OCI-LY3 (cell line): Measurements from ENCODE around the gene LIPG.
A peak's percentile ranks its signal among the peaks of the same experiment; 100 is the strongest.

Experiments used
- H2AFZ ChIP-seq: fragments of 200-600, 300-600 bp; shearing (Covaris generic); 2 replicates; pipeline ENCODE4 v1.6.0; 2014; ENCODE audit warnings: antibody characterized with exemption, low read depth, low read length
- H3K27ac ChIP-seq: fragments of 200-600, 300-600 bp; sonication (generic); 2 replicates; pipeline ENCODE4 v1.5.1; 2014; ENCODE audit warnings: mild to moderate bottlenecking, low read length, moderate library complexity, mixed read lengths
- H3K27me3 ChIP-seq: fragments of 200-600, 300-600 bp; sonication (generic); 2 replicates; pipeline ENCODE4 v1.6.1; 2014; ENCODE audit warnings: low read depth, low read length, mixed read lengths
- H3K36me3 ChIP-seq: fragments of 200-600, 300-600 bp; sonication (generic); replicated peaks from 2 replicates; pipeline ENCODE3; 2014; ENCODE audit warnings: low read depth, low read length, mixed read lengths
- H3K4me1 ChIP-seq: fragments of 300-600, 200-600 bp; sonication (generic); 2 replicates; pipeline ENCODE4 v1.6.1; 2014; ENCODE audit warnings: low read length, mixed read lengths
- H3K4me2 ChIP-seq: fragments of 200-600, 300-600 bp; sonication (generic); 2 replicates; pipeline ENCODE4 v1.6.1; 2014; ENCODE audit warnings: low read length, mixed read lengths
- H3K4me3 ChIP-seq: fragments of 300-600, 200-600 bp; sonication (generic); 2 replicates; pipeline ENCODE4 v1.5.1; 2014; ENCODE audit warnings: antibody characterized with exemption, mild to moderate bottlenecking, low read length, moderate library complexity
- H3K79me2 ChIP-seq: fragments of 300-600, 200-600 bp; shearing (Covaris generic); 2 replicates; pipeline ENCODE4 v1.6.1; 2014; ENCODE audit warnings: mild to moderate bottlenecking, low read length, mixed read lengths
- H3K9ac ChIP-seq: fragments of 300-600, 200-600 bp; shearing (Covaris generic); 2 replicates; pipeline ENCODE4 v1.6.0; 2014; ENCODE audit warnings: mild to moderate bottlenecking, low read length, moderate library complexity
- H3K9me3 ChIP-seq: fragments of 200-600, 300-600 bp; shearing (Covaris generic); 2 replicates; pipeline ENCODE4 v1.6.1; 2014; ENCODE audit warnings: low read length, mixed read lengths; ENCODE audit not compliant: insufficient read depth
- H4K20me1 ChIP-seq: fragments of 200-600, 300-600 bp; sonication (generic); 2 replicates; pipeline ENCODE4 v1.6.1; 2016; ENCODE audit warnings: low read length, mixed read lengths; ENCODE audit not compliant: insufficient read depth
- EZH2phosphoT487 ChIP-seq: fragments of 200-600 bp; shearing (Covaris generic); IDR thresholded peaks from 2 replicates; pipeline ENCODE4 v1.6.1; 2018; ENCODE audit warnings: antibody characterized with exemption, mixed run types, low read depth
- TF ChIP-seq, protein P1 (sequence below): fragments of 200-600, 300-600 bp; sonication (generic); IDR thresholded peaks from 2 replicates; pipeline ENCODE4 v1.5.1; 2014; ENCODE audit warnings: antibody characterized with exemption, low read length, low read depth

The LIPG gene

DNA sequence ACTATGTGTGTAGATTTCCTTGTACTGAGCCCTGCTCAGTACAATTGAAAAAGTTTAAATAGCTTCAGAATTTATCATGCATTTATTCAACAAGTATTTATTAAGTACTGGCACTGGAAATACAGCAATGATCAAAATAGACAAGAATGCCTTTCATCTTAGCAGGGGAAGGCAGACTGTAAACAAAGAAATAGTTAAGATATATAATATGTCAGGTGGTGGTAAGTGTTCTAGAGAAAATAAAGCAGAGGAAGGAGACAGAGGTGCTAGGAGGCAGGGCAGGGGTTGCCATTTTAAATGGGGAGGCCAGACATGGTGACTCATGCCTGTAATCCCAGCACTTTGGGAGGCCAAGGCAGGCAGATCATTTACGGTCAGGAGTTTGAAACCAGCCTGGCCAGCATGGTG lies 13.6 kb upstream of the LIPG start:
- H3K9me3 ChIP-seq, result no peaks in the 10 kb centered on the region
- TF ChIP-seq, protein P1, sequence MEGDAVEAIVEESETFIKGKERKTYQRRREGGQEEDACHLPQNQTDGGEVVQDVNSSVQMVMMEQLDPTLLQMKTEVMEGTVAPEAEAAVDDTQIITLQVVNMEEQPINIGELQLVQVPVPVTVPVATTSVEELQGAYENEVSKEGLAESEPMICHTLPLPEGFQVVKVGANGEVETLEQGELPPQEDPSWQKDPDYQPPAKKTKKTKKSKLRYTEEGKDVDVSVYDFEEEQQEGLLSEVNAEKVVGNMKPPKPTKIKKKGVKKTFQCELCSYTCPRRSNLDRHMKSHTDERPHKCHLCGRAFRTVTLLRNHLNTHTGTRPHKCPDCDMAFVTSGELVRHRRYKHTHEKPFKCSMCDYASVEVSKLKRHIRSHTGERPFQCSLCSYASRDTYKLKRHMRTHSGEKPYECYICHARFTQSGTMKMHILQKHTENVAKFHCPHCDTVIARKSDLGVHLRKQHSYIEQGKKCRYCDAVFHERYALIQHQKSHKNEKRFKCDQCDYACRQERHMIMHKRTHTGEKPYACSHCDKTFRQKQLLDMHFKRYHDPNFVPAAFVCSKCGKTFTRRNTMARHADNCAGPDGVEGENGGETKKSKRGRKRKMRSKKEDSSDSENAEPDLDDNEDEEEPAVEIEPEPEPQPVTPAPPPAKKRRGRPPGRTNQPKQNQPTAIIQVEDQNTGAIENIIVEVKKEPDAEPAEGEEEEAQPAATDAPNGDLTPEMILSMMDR, result no peak
- no peak for TF ChIP-seq EZH2phosphoT487
- H4K20me1 ChIP-seq, result no peaks in the 10 kb centered on the region
- H3K4me1 ChIP-seq, result peaks cover 15% of the 10 kb centered on the region; the same call in 1 of the 2 replicates
- peaks cover 17% of the 10 kb centered on the region; the same call in 1 of the 2 replicates for H3K27me3 ChIP-seq
- H3K36me3 ChIP-seq, result no peaks in the 10 kb centered on the region
- no peaks in the 10 kb centered on the region for H3K79me2 ChIP-seq
- H2AFZ ChIP-seq, result no peak overlapping the region
- H3K9ac ChIP-seq, result no peak overlapping the region
- H3K27ac ChIP-seq, result no peak overlapping the region
- H3K4me3 ChIP-seq, result no peak overlapping the region
- H3K4me2 ChIP-seq, result no peak overlapping the region; the same call in 1 of the 2 replicates

DNA sequence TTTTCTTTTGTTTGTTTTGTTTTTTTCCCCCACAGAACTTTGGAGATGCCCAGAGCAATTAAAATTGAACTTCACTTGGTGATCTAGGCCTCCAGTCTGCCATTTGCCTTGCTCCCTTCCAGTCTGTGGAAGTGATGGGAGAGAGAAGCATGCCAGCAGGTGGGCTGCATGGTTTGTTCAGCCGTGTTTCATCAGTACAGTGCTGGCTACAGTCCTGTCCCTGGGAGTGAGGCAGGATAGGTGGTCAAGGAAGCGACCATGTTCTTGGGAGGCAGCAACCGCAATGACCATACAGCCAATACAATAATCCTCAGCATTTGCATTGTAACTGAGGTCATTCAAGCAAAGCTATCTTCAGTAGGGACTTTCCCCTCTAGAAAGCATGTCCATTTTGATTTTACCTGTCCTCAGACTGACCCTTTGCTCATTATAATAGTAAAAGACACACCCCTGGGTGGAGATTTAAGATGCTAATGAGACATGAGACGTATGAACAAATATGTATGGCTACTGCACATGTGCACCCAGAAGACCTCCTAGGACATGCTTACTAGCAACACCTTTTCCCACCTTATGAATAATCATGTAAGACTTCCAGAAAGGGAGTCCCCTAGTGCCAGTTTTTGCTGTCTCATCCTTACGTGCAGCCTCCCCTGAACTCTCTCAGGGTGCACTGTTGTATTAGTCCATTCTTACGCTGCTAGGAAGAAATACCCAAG lies 11.1 kb upstream of the LIPG start:
- no peaks in the 10 kb centered on the region for H3K36me3 ChIP-seq
- TF ChIP-seq, protein P1, result no peak
- no peak for TF ChIP-seq EZH2phosphoT487
- H3K4me3 ChIP-seq, result no peak overlapping the region
- H3K9me3 ChIP-seq, result no peaks in the 10 kb centered on the region
- peaks cover 18% of the 10 kb centered on the region for H3K4me1 ChIP-seq
- H3K27ac ChIP-seq, result no peak overlapping the region
- no peaks in the 10 kb centered on the region for H4K20me1 ChIP-seq
- no peaks in the 10 kb centered on the region for H3K79me2 ChIP-seq
- H2AFZ ChIP-seq, result no peak overlapping the region
- H3K4me2 ChIP-seq, result no peak overlapping the region
- no peak overlapping the region for H3K9ac ChIP-seq
- H3K27me3 ChIP-seq, result peaks cover 11% of the 10 kb centered on the region; the same call in 1 of the 2 replicates

DNA sequence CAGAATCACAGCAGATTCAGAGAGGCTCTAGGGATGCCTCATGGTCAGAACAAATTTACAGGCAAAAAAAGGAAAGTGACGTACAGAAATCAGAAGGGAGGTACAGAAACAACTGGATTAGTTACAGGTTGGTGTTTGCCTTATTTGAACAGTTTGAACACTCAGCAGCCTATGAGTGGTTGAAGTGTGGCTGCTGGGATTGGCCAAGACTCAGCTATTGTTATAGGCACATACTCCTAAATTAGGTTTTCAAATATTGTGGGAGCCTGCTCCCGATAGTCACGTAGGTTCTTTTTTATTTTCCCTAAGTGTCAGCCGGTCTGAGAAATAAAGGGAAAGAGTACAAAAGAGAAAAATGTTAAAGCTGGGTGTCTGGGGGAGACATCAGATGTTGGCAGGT lies 8.9 kb upstream of the LIPG start:
- Histone ChIP-seq H4K20me1 (no peaks in the 10 kb centered on the region), H3K4me2 (no peak overlapping the region), H3K4me3 (no peak overlapping the region), H3K27ac (no peak overlapping the region), H3K36me3 (no peaks in the 10 kb centered on the region), H3K9me3 (no peaks in the 10 kb centered on the region), H3K4me1 (peaks cover 25% of the 10 kb centered on the region), H3K79me2 (no peaks in the 10 kb centered on the region), H3K9ac (no peak overlapping the region), H2AFZ (no peak overlapping the region), H3K27me3 (peaks cover 4% of the 10 kb centered on the region; the same call in 1 of the 2 replicates)
- TF ChIP-seq EZH2phosphoT487, result no peak

DNA sequence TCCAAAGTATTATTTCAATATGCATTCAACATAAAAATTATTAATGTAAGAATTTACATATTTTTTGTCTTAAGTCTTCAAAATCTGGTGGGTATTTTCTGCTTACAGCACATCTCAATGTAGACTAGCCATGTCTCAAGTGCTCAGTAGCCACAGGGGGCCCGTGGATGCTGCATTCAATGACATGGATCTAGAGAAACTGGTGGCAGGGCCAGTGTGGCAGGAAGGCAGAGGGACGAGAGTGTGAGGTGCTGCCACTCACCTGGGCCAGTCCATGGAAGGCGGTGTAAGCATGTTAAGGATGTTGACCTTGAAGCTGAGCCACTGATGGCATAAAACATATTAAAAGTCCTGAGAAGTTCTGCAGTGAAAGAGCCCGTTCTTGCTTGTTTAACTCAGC lies 6.2 kb upstream of the LIPG start:
- Histone ChIP-seq H3K9me3 (no peaks in the 10 kb centered on the region), H2AFZ (no peak overlapping the region), H3K36me3 (no peaks in the 10 kb centered on the region), H4K20me1 (no peaks in the 10 kb centered on the region), H3K4me1 (peaks cover 28% of the 10 kb centered on the region), H3K79me2 (no peaks in the 10 kb centered on the region), H3K27me3 (peaks cover 8% of the 10 kb centered on the region; the same call in 1 of the 2 replicates), H3K4me3 (no peak overlapping the region), H3K4me2 (peak overlapping the region; percentile 29; the same call in 1 of the 2 replicates), H3K27ac (no peak overlapping the region), H3K9ac (no peak overlapping the region)
- TF ChIP-seq, protein P1, result no peak
- TF ChIP-seq EZH2phosphoT487, result no peak
